Upper lobe of left lung (tissue), 6 donors: ENCODE data around the gene ZDHHC1. TPM values are rescaled to one million over a fixed set of nuclear protein-coding genes. Genes with fewer than 3 reads are reported as not detected.

Experiments used
- ATAC-seq, 2 donors: fragments of 200-7000 bp; cut with Tn5 transposase; one replicate each; pipeline ENCODE4 v1.9.1; 2022; ENCODE audit warnings: mild to moderate bottlenecking in 2 of 2, moderate library complexity in 2 of 2; ENCODE audit not compliant: low FRiP score in 2 of 2
- DNase-seq, 2 donors: peaks; one replicate each; pipeline ENCODE4 v3.0.0-alpha.2; 2019 to 2020
- H3K27ac ChIP-seq, 4 donors: fragments of 200-600 bp; sonication (generic); one replicate each; pipeline ENCODE4 v1.5.1; 2016 to 2019
- H3K27me3 ChIP-seq, 4 donors: fragments of 200-600 bp; sonication (generic); one replicate each; pipeline ENCODE4 v1.5.1; 2017 to 2019
- H3K36me3 ChIP-seq, 4 donors: fragments of 200-600 bp; sonication (generic); one replicate each; pipeline ENCODE4 v1.5.1; 2016 to 2019
- H3K4me1 ChIP-seq, 4 donors: fragments of 200-600 bp; sonication (generic); one replicate each; pipeline ENCODE4 v1.5.1; 2018 to 2019
- H3K4me3 ChIP-seq, 4 donors: fragments of 200-600 bp; sonication (generic); one replicate each; pipeline ENCODE4 v1.5.1; 2017 to 2019; ENCODE audit warnings: mild to moderate bottlenecking in 2 of 4, moderate library complexity in 1 of 4
- H3K9me3 ChIP-seq, 4 donors: fragments of 200-600 bp; sonication (generic); one replicate each; pipeline ENCODE4 v1.5.1; 2018 to 2019
- EP300 ChIP-seq, 4 donors: sonication (generic); formaldehyde crosslinking; IDR thresholded peaks; one replicate each; pipeline ENCODE4 v1.5.1; 2017; ENCODE audit warnings: antibody characterized with exemption in 4 of 4, control low read depth in 2 of 4
- POLR2A ChIP-seq, 4 donors: fragments of 450-650 bp; IDR thresholded peaks; one replicate each; pipeline ENCODE4 v1.5.1; 2016 to 2017; ENCODE audit warnings: antibody characterized with exemption in 4 of 4, mild to moderate bottlenecking in 2 of 4
- POLR2AphosphoS5 ChIP-seq, 2 donors: sonication (generic); formaldehyde crosslinking; IDR thresholded peaks; one replicate each; pipeline ENCODE4 v1.5.1; 2017; ENCODE audit warnings: antibody characterized with exemption in 2 of 2
- WGBS, 2 donors: methylation state at CpG; one replicate each; pipeline ENCODE4 v1.1.5; 2017 to 2018; 5-methylcytosine and 5-hydroxymethylcytosine counted together
- total RNA-seq, 6 donors: library from RNA; depleted of rRNA in 4 of 6; stranded (reverse); fragments of >200 nt in 4 of 6; gene quantifications; one replicate each; pipeline versions ENCODE4 v1.1.0 to v1.2.1, GENCODE V29; 2016 to 2021
- TF ChIP-seq, protein P1 (sequence below), 6 experiments: fragments of 450-650 bp in 4 of 6; fragments of 200-600 bp in 2 of 6; sonication (generic) in 2 of 6; IDR thresholded peaks; one replicate each; pipeline ENCODE4 v1.5.1; 2016 to 2019; ENCODE audit warnings: antibody characterized with exemption in 6 of 6
- donor health status: DM: no; HTN: no; CAD: no; lungs with moderate emphysema.
- donor health status: DM: no; HTN: yes; CAD: no; lungs with severe emphysema.

Gene ZDHHC1
- total RNA-seq, 6 donors from 2014 or later = 14.7 to 49.2 (median 21.4) TPM

DNA sequence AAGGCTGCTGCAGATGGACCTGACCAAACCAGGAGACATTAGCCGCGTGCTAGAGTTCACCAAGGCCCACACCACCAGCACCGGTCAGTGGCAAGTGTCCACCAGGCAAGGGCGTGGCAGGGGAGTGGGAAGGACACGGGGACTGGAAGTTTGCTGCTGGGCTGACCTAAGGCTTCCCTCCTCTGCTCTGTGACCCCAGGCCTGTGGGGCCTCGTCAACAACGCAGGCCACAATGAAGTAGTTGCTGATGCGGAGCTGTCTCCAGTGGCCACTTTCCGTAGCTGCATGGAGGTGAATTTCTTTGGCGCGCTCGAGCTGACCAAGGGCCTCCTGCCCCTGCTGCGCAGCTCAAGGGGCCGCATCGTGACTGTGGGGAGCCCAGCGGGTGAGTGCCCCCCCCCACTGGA, 19.5 kb upstream of the ZDHHC1 start:
- H3K27ac ChIP-seq = no peak overlapping the region
- no peak overlapping the region for H3K4me3 ChIP-seq
- no peak for ATAC-seq
- peak in 1 of 2 donors; percentile 57 for DNase-seq
- H3K9me3 ChIP-seq = no peaks in the 10 kb centered on the region
- TF ChIP-seq, protein P1, sequence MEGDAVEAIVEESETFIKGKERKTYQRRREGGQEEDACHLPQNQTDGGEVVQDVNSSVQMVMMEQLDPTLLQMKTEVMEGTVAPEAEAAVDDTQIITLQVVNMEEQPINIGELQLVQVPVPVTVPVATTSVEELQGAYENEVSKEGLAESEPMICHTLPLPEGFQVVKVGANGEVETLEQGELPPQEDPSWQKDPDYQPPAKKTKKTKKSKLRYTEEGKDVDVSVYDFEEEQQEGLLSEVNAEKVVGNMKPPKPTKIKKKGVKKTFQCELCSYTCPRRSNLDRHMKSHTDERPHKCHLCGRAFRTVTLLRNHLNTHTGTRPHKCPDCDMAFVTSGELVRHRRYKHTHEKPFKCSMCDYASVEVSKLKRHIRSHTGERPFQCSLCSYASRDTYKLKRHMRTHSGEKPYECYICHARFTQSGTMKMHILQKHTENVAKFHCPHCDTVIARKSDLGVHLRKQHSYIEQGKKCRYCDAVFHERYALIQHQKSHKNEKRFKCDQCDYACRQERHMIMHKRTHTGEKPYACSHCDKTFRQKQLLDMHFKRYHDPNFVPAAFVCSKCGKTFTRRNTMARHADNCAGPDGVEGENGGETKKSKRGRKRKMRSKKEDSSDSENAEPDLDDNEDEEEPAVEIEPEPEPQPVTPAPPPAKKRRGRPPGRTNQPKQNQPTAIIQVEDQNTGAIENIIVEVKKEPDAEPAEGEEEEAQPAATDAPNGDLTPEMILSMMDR (IDR thresholded peaks at IDR 0.05) = no peak
- TF ChIP-seq EP300 (IDR thresholded peaks at IDR 0.05) (no peak), POLR2A (IDR thresholded peaks at IDR 0.05) (no peak), POLR2AphosphoS5 (IDR thresholded peaks at IDR 0.05) (no peak)
- no peaks in the 10 kb centered on the region for H3K27me3 ChIP-seq
- peaks cover 11 to 49% (median 44%) of the 10 kb centered on the region in 4 donors for H3K36me3 ChIP-seq
- peaks cover 13 to 23% (median 19%) of the 10 kb centered on the region in 4 donors for H3K4me1 ChIP-seq
- 96 to 97% methylated on average over 15 to 16 of the region's 16 CpGs for WGBS, 2 donors

DNA sequence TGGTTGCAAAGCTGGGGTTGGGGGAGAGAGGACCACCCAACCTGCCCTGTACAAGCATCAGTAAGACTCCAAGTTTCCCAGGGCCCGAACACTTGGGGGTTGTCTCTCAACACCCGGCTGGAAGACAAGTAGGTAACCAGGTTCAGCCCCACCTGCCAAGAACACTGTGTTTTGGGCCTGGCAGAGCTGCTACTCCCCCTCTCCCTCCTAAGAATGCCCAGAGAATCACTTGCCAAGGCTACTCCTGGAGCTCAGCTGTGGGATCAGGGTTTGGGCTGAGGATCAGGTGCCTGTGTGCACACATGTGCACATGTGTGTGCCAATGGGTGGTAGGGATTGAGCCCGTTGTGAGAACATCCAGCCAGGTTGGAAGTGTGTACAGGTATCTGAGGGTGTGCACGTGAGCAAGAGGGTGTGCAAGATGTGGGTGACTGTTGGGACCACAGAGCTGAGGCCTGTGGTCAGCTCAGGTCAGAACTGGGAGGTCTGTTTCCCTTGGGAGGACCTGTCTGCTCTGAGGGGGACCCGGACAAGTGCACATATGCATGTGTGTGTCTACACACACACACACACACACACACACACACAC, 16.9 kb upstream of the ZDHHC1 start:
- H3K4me3 ChIP-seq = no peak overlapping the region
- ATAC-seq (no peak), DNase-seq (no peak)
- peaks cover 0 to 12% (median 4%) of the 10 kb centered on the region in 4 donors for H3K27me3 ChIP-seq
- peaks cover 27 to 37% (median 31%) of the 10 kb centered on the region in 4 donors for H3K4me1 ChIP-seq
- H3K36me3 ChIP-seq = peaks cover 5 to 25% (median 20%) of the 10 kb centered on the region in 4 donors
- WGBS, 2 donors = 78 to 83% methylated on average over 3 to 5 of the region's 5 CpGs
- no peak overlapping the region for H3K27ac ChIP-seq
- TF ChIP-seq POLR2AphosphoS5 (IDR thresholded peaks at IDR 0.05) (no peak), POLR2A (IDR thresholded peaks at IDR 0.05) (no peak), EP300 (IDR thresholded peaks at IDR 0.05) (no peak)
- TF ChIP-seq, protein P1 (IDR thresholded peaks at IDR 0.05) = no peak
- H3K9me3 ChIP-seq = no peaks in the 10 kb centered on the region

DNA sequence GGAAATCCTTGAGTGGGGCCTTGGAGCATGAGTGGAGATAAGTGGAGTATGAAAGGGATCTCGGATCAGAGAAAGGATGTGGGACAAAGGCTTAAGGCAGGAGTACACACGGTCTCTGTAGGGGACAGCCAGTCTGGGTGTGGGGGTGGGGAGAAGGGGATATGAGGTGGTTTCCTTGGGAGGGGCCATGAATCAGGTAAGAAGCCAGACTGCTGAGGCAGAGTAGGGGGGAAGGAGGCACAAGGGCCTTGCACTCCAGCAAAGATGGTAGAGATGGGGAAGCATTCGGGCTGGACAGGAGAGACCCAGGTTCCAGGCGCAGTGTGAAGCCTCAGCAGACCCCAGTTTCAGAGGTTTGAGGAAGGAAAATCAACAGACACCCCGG, 16.2 kb upstream of the ZDHHC1 start:
- peak overlapping the region in 1 of 4 donors; percentile 56 for H3K4me3 ChIP-seq
- WGBS, 2 donors = 65 to 66% methylated on average over 5 of the region's 5 CpGs
- DNase-seq (no peak), ATAC-seq (no peak)
- H3K36me3 ChIP-seq = peaks cover 0 to 18% (median 13%) of the 10 kb centered on the region in 4 donors
- no peak for TF ChIP-seq POLR2A (IDR thresholded peaks at IDR 0.05)
- TF ChIP-seq EP300 (IDR thresholded peaks at IDR 0.05) = no peak
- TF ChIP-seq, protein P1 (IDR thresholded peaks at IDR 0.05) = no peak
- TF ChIP-seq POLR2AphosphoS5 (IDR thresholded peaks at IDR 0.05) = no peak
- H3K9me3 ChIP-seq = no peaks in the 10 kb centered on the region
- peaks cover 27 to 41% (median 36%) of the 10 kb centered on the region in 4 donors for H3K4me1 ChIP-seq
- H3K27ac ChIP-seq = peak overlapping the region in 1 of 4 donors; percentile 75
- peaks cover 0 to 12% (median 4%) of the 10 kb centered on the region in 4 donors for H3K27me3 ChIP-seq

- peak overlapping the region in 3 of 4 donors; percentile 44 to 75 (median 58) for H3K27ac ChIP-seq
- ATAC-seq (no peak), DNase-seq (no peak)
- 31 to 36% methylated on average over 6 to 10 of the region's 13 CpGs for WGBS, 2 donors
- TF ChIP-seq, protein P1 (IDR thresholded peaks at IDR 0.05) = no peak
- no peak for TF ChIP-seq POLR2AphosphoS5 (IDR thresholded peaks at IDR 0.05)
- TF ChIP-seq POLR2A (IDR thresholded peaks at IDR 0.05) = no peak
- TF ChIP-seq EP300 (IDR thresholded peaks at IDR 0.05) = no peak
- H3K36me3 ChIP-seq = peaks cover 0 to 12% (median 8%) of the 10 kb centered on the region in 4 donors
- peaks cover 27 to 41% (median 36%) of the 10 kb centered on the region in 4 donors for H3K4me1 ChIP-seq
- H3K27me3 ChIP-seq = peaks cover 0 to 12% (median 4%) of the 10 kb centered on the region in 4 donors
- H3K4me3 ChIP-seq = peak overlapping the region in 3 of 4 donors; percentile 46 to 60 (median 56)
- no peaks in the 10 kb centered on the region for H3K9me3 ChIP-seq
These were observed 15.7 kb upstream of the ZDHHC1 start for GRCh38 chr16:67431775-67432505.
